Heart left ventricle (tissue), 16 donors: ENCODE results near the gene DUSP7. TPM values are rescaled to one million over a fixed set of nuclear protein-coding genes. Genes with fewer than 3 reads are reported as not detected.

ENCODE experiments used
- ATAC-seq, 4 donors: fragments of 200-7000 bp; cut with Tn5 transposase; one replicate each; pipeline ENCODE4 v1.9.1; 2020 to 2022; ENCODE audit warnings: moderate library complexity in 4 of 4, mild to moderate bottlenecking in 3 of 4, moderate number of reproducible peaks in 1 of 4
- DNase-seq, 5 donors: peaks; one replicate each; pipeline ENCODE4 v3.0.0-alpha.2; 2020
- H3K27ac ChIP-seq, 12 donors: fragments of 200-600 bp; sonication (generic) in 4 of 12; one replicate each; pipeline versions ENCODE4 v1.5.0 to v1.8.0; 2016 to 2022; ENCODE audit warnings: mild to moderate bottlenecking in 2 of 12
- H3K27me3 ChIP-seq, 9 donors: fragments of 200-600 bp; sonication (generic) in 2 of 9; one replicate each; pipeline versions ENCODE4 v1.5.1 to v1.8.0; 2016 to 2022; ENCODE audit warnings: mild to moderate bottlenecking in 3 of 9
- H3K36me3 ChIP-seq, 9 donors: fragments of 200-600 bp; sonication (generic) in 2 of 9; one replicate each; pipeline versions ENCODE4 v1.5.0 to v1.8.0; 2018 to 2022; ENCODE audit warnings: mild to moderate bottlenecking in 2 of 9
- H3K4me1 ChIP-seq, 12 donors: fragments of 200-600 bp; sonication (generic) in 4 of 12; one replicate each; pipeline versions ENCODE4 v1.5.0 to v1.8.0; 2016 to 2022; ENCODE audit warnings: mild to moderate bottlenecking in 3 of 12
- H3K4me3 ChIP-seq, 12 donors: fragments of 200-600 bp; sonication (generic) in 4 of 12; one replicate each; pipeline versions ENCODE4 v1.5.0 to v1.8.0; 2017 to 2022; ENCODE audit warnings: mild to moderate bottlenecking in 9 of 12, moderate library complexity in 4 of 12
- H3K9me3 ChIP-seq, 12 donors: fragments of 200-600 bp; sonication (generic) in 4 of 12; one replicate each; pipeline versions ENCODE4 v1.5.0 to v1.8.0; 2016 to 2022; ENCODE audit warnings: mild to moderate bottlenecking in 1 of 12
- CTCF ChIP-seq, 12 donors: fragments of 200-600 bp; sonication (generic) in 4 of 12; IDR thresholded peaks; one replicate each; pipeline versions ENCODE4 v1.5.0 to v1.8.0; 2018 to 2022; ENCODE audit warnings: antibody characterized with exemption in 12 of 12, mild to moderate bottlenecking in 5 of 12
- POLR2A ChIP-seq, 2 donors: fragments of 450-650 bp; IDR thresholded peaks; one replicate each; pipeline ENCODE4 v1.6.1; 2017; ENCODE audit warnings: antibody characterized with exemption in 2 of 2, mild to moderate bottlenecking in 2 of 2, moderate library complexity in 2 of 2
- WGBS, 4 donors: extraction: QIAGEN DNeasy Blood & Tissue Kit in 2 of 4; methylation state at CpG; one replicate each; pipeline versions ENCODE4 v1.1.5 to v1.1.7; 2013 to 2018; 5-methylcytosine and 5-hydroxymethylcytosine counted together
- intact Hi-C, 10 donors: fragments of 100-400 bp; cut with DNase I; formaldehyde crosslinking; loops; one replicate each; pipeline versions ENCODE4 v1.11.1 to v1.14.2; 2022
- long read RNA-seq, 3 donors: library from polyadenylated mRNA; unstranded; transcript quantifications; one replicate each; pipeline ENCODE4 v2.0.0, GENCODE V29; 2020 to 2021
- polyA plus RNA-seq, 2 donors: library from polyadenylated mRNA; stranded (reverse); fragments of 200-250 nt; gene quantifications; one replicate each; pipeline ENCODE4 v1.2.3, GENCODE V29; 2013
- total RNA-seq, 9 donors: library from RNA; depleted of rRNA in 2 of 9; stranded (reverse); fragments of >200 nt in 2 of 9; fragmentation: NEBNext Ultra II Directional in 3 of 9; extraction: Animal tissue kit (Norgen Biotek cat#: 25700) in 3 of 9; gene quantifications; one replicate each; pipeline versions ENCODE4 v1.1.0 to v1.2.4, GENCODE V29; 2016 to 2023
- donor health status: ischemic (EF 13 %, LVEDD 7.1; RV severe dilation, severe dysfunction).
- donor health status: healthy with polysubstance abuse.
- donor health status: DM: no; HTN: yes; CAD: no.
- donor health status: DM: no; HTN: no; CAD: no.
- donor health status: ischemic (EF 25% LVEDD 6.9; RV normal size, moderate dysfunction).
- donor health status: ischemic (EF 25% LVEDD 5.7; RV mildly dilated, moderate dysfunction).
- donor health status: healthy.
- donor health status: DM: yes; HTN: yes; CAD: no.
- donor health status: ischemic (EF 35%, LVEDD 5.7; RV mildly dilated, moderate dysfunction).
- donor health status: nonischemic (EF 11% LVEDD 7.7; RV severe dilation, severe dysfunction).
- donor health status: DM: yes; HTN: yes; CAD: no.
- donor health status: PGD.
- donor health status: ischemic (EF 29% LVEDD 5.4; RV normal size, mild dysfunction).
- donor health status: nonischemic (EF 23%, LVEDD 6.1; RV moderate dilation, normal function).

The DUSP7 gene
- total RNA-seq, result 10 to 100 TPM; 14.5 to 33.2 (median 20.7) TPM
- 10 to 100 TPM in 1 of 2 donors, 1 to 10 TPM in 1; 9.2 to 26.1 TPM for polyA plus RNA-seq
- long read RNA-seq, donor 1, partial matches to known transcripts, result 14 of 16 reads
- long read RNA-seq, donor 1, other reads (novel, unspliced or antisense), result 0 of 16 reads
- long read RNA-seq, donor 2, partial matches to known transcripts, result 4 of 20 reads
- long read RNA-seq, donor 2, other reads (novel, unspliced or antisense), result 15 of 20 reads
- long read RNA-seq, donor 3, partial matches to known transcripts, result 2 of 15 reads
- long read RNA-seq, donor 3, other reads (novel, unspliced or antisense), result 10 of 15 reads

GRCh38 chr3:52056521-52056967 lies at the start of gene DUSP7:
DUSP7 (minus strand) TSS chr3:52056571; CDS start chr3:52056366, 205 bp downstream.
- Histone ChIP-seq H3K4me3 (peak within 1 kb of the TSS; percentile 78 to 96 (median 88)), H3K9me3 (no peaks in the 10 kb centered on the region), H3K36me3 (peaks cover 0 to 24% (median 17%) of the 10 kb centered on the region in 9 donors), H3K27me3 (no peaks in the 10 kb centered on the region), H3K4me1 (peaks cover 15 to 56% (median 38%) of the 10 kb centered on the region in 12 donors), H3K27ac (peak within 1 kb of the TSS; percentile 88 to 97 (median 94))
- intact Hi-C loops, result loop anchor here in 6 of 10 donors (1.0 to 5.0 kb wide), 4 partner anchors 51 to 66 kb away; no protein-coding TSS in a partner anchor
- no peak for TF ChIP-seq POLR2A (IDR thresholded peaks at IDR 0.05)
- no peak for TF ChIP-seq CTCF (IDR thresholded peaks at IDR 0.05)
- DNase-seq (peak; percentile 73 to 89 (median 84)), ATAC-seq (peak; percentile 12 to 65 (median 40))
- WGBS, 4 donors, result 0 to 1% (median 0%) methylated on average over 6 to 51 of the region's 51 CpGs

- Histone ChIP-seq H3K27me3 (no peaks in the 10 kb centered on the region), H3K27ac (no peak overlapping the region), H3K4me3 (no peak overlapping the region), H3K36me3 (no peaks in the 10 kb centered on the region), H3K4me1 (peaks cover 4 to 28% (median 24%) of the 10 kb centered on the region in 12 donors), H3K9me3 (peaks cover 0 to 20% (median 4%) of the 10 kb centered on the region in 12 donors)
- intact Hi-C loops, result loop anchor here in 3 of 10 donors (5.0 kb wide), 2 partner anchors 33 to 48 kb away; partner anchors contain the start of gene DUSP7 (in 2 of the 3)
- WGBS, 4 donors, result 92 to 98% (median 95%) methylated on average over 10 of the region's 10 CpGs
- DNase-seq (peak in 2 of 5 donors; percentile 9 to 26), ATAC-seq (no peak)
- TF ChIP-seq POLR2A (IDR thresholded peaks at IDR 0.05), result no peak
- TF ChIP-seq CTCF (IDR thresholded peaks at IDR 0.05), result no peak
These were observed 48.6 kb upstream of the DUSP7 start for GRCh38 chr3:52104684-52105640.

- no peaks in the 10 kb centered on the region for H3K36me3 ChIP-seq
- TF ChIP-seq CTCF (IDR thresholded peaks at IDR 0.05), result no peak
- TF ChIP-seq POLR2A (IDR thresholded peaks at IDR 0.05), result no peak
- no peak overlapping the region for H3K4me3 ChIP-seq
- H3K4me1 ChIP-seq, result peaks cover 0 to 14% (median 5%) of the 10 kb centered on the region in 12 donors
- no peak for DNase-seq
- 98% methylated on average over 4 of the region's 4 CpGs for WGBS, 4 donors
- no peak for ATAC-seq
- intact Hi-C loops, result no loop called here
- no peaks in the 10 kb centered on the region for H3K27me3 ChIP-seq
- H3K27ac ChIP-seq, result no peak overlapping the region
- H3K9me3 ChIP-seq, result peaks cover 0 to 20% (median 4%) of the 10 kb centered on the region in 12 donors
These were observed 46.6 kb upstream of the DUSP7 start for GRCh38 chr3:52102934-52103333.
